GM19239 (cell line): Measurements from ENCODE around the gene CSNK2A2.

Source experiments
- DNase-seq: peaks from one replicate; pipeline ENCODE4 v3.0.0; 2011; ENCODE audit warnings: low spot score; ENCODE audit not compliant: insufficient read length
- FAIRE-seq: peaks from 2 replicates; lab custom pipeline; 2011; peaks lifted over from hg19 to GRCh38; lab: Jason Lieb, UNC

The CSNK2A2 gene

GRCh38 chr16:58116081-58116480 lies 81.8 kb downstream of the CSNK2A2 start:
- DNase-seq (no peak), FAIRE-seq (no peak)

DNA sequence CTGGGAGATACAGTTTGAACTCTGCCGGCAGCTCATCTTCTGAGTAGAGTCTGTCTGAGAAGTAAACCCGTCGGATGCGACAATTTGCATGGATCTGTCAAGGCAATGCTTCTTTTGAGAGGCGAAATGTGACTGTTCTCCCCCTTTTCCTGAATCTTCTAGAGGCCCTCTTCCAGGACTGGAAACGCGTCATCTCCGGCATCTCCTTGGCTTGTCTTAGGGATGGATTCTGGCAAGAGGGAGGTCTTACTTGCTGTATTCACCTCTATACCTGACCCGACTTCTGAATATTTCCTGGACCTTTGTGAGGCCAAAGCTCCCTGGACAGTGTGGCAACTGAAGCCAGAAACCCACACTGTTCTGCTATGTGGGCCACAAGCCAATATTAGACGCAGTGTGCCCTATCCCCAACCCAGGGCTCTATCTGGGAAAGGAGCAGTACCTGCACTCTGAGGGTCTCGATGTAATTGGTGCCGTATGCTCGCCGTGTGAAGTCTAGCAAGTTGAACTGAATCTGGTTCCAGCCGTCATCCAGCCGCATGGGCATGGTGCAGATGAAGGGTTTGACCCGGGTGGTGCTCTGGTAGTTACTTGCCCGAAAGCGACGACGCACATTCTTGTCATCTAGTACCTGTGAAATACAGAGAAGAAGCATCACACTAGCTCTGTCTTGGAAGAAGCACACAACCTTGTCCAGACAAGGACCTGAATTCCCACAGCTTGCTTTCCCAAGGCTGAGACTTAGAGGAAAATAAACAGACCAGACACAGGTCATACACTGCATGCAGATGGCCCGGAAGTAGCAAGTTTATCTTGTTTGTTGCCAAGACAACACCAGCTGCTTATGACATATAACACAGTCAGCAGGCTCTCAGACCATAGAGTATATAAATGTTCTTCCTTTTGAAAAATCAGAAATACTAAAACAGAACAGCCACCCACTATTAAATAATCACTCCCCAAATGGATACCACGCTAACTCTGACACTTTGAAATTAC lies 82.8 kb downstream of the CSNK2A2 start:
- FAIRE-seq (no peak), DNase-seq (no peak)

DNA sequence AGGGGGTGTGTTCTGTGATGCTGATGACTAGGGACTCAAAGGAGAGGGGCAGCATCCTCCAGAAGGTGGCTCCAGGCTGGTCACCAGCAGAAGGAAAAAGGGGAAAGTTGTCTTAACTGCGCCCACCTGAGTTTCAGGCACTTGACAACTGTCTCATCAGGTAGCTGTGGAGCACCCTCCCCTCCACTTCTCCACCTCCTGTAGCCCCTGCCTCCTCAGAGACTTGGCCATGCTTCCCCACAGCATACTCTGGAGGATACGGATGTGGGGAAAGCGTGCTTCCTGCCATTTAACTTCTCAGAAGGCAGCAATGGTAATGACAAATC lies 86.6 kb downstream of the CSNK2A2 start:
- no peak for DNase-seq
- FAIRE-seq, result no peak

DNA sequence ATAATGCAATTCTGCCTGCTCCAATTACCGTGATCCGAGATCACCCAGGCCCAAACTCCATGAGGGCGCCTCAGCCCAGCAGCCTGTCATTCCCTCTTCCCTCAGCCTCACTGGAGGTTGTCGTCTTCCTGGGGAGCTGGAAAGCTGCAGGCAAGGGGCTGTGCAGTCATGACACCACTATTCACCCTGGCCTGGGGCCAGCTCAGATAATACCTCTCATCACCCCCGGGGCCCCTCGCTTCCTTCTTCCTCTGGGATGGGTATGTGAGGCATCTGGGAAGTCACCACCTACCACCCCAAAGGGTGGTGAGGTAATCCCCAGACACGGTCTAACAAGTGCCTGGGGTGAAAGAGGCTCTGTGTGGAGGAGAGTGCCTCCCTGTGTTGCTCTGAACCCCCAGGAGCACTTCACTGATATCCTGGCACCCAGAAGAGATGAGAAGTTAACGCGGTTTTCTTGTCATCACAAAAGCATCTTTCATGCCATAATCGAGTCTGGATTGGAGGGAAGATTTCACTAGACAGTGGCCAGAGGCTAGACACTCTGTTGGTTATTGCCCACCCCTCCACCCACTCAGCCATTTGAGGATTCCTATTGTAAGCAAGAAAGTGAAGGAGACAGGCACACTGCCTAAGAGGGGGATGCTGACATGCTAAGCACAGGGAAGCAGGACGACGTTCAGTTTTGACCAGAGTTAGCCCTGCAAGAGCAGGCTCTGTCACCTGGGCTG lies 87.2 kb downstream of the CSNK2A2 start:
- FAIRE-seq, result no peak
- DNase-seq, result no peak

GRCh38 chr16:58109881-58110280 lies 88.0 kb downstream of the CSNK2A2 start:
- no peak for FAIRE-seq
- DNase-seq, result no peak

GRCh38 chr16:58109330-58109729 lies 88.6 kb downstream of the CSNK2A2 start:
- FAIRE-seq (no peak), DNase-seq (no peak)
